ENCODE data around the gene AKAP6.

AKAP6 gene

GRCh38 chr14:32524609-32525375 is 195.7 kb downstream of the AKAP6 start:
- no peak for DNase-seq (ENCODE audit: low read depth in 2 of 2, low spot score in 1 of 2)

DNA sequence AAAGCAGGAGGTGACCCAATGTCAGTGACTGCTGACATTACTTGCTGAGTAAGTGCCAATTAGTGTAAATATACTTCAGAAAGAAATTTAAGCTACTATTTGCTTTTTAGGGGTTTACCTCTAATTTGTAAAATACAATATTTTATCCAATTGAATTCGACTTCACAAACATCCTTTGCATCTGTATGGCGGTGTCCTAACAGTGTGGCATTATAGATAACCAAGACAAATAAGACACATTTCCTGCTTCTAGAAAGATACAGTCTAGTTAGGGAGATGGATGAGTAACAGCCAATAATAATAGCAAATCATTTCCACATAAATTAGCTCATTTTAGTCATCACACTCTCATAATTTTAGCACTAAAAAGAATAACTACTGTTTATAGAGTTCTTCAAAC is 196.5 kb downstream of the AKAP6 start:
- DNase-seq (ENCODE audit: low read depth in 2 of 2, low spot score in 1 of 2): no peak

DNA sequence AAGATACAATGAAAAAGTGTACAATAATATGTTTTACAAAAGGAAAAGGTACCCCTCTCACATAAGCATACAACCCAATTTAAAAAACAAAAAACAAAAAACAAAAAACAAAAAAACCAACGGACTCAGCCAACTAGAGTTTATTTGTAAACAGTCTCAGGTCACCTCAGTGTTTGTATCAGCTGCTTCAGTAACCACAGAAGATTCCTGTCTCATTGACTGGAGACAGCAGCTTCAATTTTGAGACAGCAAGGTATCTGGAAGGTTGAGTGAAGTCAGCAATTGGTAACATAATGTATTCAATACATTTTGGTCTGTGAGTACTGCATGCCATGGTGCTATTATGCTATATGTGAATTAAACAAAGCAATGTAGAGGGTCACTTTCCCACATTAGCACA is 201.7 kb downstream of the AKAP6 start:
- no peak for DNase-seq (ENCODE audit: low read depth in 2 of 2, low spot score in 1 of 2)

DNA sequence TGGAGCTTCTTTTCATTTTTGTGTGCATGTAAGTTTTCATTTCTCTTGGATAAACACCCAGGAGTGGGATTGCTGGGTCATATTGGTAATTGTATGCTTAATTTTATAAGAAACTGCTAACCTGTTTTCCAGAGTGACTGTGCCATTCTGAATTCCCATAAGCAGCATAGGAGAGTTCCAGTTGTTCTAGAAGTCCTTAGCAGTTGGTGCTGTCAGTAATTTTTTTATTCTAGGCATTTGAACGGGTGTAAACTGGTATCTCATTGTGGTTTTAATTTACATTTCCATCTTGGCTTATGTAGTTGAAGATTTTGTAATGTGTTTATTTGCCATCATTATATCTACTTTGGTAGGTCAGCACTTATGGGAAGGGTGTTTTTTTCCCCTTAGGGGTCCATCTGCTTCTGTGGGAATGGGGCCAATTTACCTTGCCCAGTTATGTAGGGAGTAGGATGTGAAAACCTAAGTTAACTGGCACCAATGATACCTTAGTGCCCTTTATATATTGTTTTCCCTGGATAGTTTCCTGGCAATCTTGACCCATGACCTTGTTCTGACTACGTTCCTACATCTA is 202.9 kb downstream of the AKAP6 start:
- no peak for DNase-seq (ENCODE audit: low read depth in 2 of 2, low spot score in 1 of 2)

- DNase-seq (ENCODE audit: low read depth in 2 of 2, low spot score in 1 of 2): no peak
Measured at GRCh38 chr14:32534145-32534544, 205.0 kb downstream of the AKAP6 start.

- DNase-seq (ENCODE audit: low read depth in 2 of 2, low spot score in 1 of 2): no peak
Measured at GRCh38 chr14:32536175-32536574, 207.1 kb downstream of the AKAP6 start.

DNA sequence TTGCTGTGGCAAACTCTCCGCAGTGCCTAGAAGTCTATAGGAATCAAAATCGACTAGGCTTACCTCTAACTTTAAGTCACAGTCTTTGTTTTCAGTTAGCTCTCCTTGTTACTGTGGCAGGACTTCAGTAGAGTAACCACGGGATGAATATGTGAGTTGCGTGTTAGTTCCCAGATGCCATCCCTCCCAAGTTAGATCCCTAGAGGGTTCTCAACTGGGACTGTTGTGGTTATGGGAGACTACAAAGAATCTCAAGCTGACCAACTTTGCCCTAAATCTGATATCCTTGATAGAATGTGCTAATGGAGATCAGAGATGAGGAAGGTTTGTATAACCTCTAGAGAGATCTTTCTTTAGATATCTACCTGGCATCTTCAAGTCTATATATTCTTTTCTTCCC is 208.1 kb downstream of the AKAP6 start:
- no peak for DNase-seq (ENCODE audit: low read depth in 2 of 2, low spot score in 1 of 2)

GRCh38 chr14:32542507-32542906 is 213.4 kb downstream of the AKAP6 start:
- DNase-seq (ENCODE audit: low read depth in 2 of 2, low spot score in 1 of 2): no peak

DNA sequence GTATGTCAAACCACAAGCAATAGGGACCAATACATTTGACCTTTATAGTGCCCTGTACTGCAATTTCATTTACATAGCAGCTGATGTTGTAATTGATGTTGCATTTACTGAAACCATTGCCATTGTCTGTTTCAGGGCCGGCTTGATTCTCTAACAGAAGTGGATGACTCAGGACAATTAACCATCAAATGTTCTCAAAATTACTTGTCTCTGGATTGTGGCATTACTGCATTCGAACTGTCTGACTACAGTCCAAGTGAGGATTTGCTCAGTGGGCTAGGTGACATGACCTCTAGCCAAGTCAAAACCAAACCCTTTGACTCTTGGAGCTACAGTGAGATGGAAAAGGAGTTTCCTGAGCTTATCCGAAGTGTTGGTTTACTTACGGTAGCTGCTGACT is 216.0 kb downstream of the AKAP6 start:
- DNase-seq (ENCODE audit: low read depth in 2 of 2, low spot score in 1 of 2): no peak

DNA sequence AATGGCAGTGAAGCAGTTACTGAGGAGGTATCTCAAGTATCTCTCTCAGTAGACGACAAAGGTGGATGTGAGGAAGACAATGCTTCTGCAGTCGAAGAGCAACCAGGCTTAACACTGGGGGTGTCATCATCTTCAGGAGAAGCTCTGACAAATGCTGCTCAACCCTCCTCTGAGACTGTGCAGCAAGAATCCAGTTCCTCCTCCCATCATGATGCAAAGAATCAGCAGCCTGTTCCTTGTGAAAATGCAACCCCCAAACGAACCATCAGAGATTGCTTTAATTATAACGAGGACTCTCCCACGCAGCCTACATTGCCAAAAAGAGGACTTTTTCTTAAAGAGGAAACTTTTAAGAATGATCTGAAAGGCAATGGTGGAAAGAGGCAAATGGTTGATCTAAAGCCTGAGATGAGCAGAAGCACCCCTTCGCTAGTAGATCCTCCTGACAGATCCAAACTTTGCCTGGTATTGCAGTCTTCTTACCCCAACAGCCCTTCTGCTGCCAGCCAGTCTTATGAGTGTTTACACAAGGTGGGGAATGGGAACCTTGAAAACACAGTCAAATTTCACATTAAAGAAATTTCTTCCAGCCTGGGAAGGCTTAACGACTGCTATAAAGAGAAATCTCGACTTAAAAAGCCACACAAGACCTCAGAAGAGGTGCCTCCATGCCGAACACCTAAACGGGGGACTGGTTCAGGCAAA is 216.6 kb downstream of the AKAP6 start:
- DNase-seq (ENCODE audit: low read depth in 2 of 2, low spot score in 1 of 2): no peak

DNA sequence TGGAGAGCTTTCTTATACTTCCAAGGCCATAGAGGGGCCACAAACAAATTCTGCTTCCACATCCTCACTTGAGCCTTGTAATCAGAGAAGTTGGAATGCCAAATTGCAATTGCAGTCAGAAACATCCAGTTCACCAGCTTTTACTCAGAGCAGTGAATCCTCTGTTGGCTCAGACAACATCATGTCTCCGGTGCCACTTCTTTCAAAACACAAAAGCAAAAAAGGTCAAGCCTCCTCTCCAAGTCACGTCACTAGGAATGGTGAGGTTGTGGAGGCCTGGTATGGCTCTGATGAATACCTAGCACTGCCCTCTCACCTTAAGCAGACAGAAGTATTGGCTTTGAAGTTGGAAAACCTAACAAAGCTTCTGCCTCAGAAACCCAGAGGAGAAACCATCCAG is 217.1 kb downstream of the AKAP6 start:
- DNase-seq (ENCODE audit: low read depth in 2 of 2, low spot score in 1 of 2): no peak

DNA sequence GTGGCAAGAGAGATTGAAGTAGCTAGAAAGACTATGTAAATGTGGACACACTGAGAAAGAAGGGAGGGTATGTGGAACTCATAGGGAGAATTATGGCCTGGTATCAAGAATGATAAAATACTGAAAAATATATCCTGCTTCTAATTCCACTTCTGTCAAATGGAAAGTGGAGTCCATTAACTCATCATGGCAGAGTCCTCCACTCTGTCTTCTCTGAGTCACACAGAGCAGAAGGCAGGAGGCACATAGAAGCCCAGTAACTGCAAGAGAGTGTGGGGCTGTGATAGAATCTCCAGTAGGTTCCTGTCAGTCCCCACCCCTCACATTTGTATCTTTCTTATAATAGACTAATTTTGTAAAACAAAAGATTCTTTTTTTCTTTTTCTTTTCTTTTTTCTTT is 223.7 kb downstream of the AKAP6 start:
- DNase-seq (ENCODE audit: low read depth in 2 of 2, low spot score in 1 of 2): no peak

- no peak for DNase-seq (ENCODE audit: low read depth in 2 of 2, low spot score in 1 of 2)
Measured at GRCh38 chr14:32559048-32559447, 229.9 kb downstream of the AKAP6 start.

DNA sequence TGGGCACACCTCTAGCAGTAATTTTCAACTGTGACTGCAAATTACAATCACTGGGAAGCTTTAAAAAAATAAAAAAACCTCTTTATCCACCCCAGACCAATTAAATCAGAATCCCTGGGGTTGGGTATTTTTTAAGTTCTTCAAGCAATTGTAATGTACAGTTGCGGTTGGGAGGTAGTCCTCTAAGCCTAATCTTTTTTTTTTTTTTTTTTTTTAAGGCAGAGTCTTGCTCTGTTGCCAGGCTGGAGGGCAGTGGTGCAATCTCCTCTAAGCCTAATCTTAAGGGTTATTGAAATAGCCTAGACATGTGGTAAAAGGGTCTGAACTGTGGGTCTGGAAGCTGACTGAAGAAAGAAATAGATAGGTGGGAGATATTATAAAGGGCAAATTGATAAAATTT is 230.5 kb downstream of the AKAP6 start:
- no peak for DNase-seq (ENCODE audit: low read depth in 2 of 2, low spot score in 1 of 2)

DNA sequence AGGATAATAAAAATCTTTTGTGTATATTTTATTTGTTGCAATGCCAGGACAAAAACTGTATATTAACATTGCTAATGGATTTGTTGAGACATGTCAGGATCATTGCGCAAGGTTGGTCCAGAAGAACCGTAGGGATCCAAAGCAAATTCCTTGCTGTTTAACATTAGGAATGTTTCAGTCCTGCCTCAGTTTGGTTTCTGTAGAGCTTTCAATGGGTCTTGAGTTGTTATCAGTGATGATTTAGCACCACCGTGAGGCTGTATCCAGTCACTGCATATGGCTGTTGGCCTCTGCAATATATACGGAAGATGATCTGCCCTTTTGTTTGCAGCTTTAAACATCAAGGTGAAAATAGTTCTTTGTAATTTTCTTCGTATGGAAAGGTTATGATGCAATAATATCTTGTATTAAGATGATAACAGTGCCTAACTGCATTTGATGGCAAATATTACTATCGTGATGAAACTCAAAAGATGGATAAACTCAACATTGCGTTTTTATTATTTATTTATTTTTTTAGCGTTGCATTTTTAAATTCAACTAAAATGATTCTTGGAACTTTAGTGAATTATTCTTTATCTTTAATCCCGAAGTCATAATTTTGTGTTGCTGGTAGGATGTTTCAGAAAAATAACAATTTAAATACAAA is 231.2 kb downstream of the AKAP6 start:
- no peak for DNase-seq (ENCODE audit: low read depth in 2 of 2, low spot score in 1 of 2)

DNA sequence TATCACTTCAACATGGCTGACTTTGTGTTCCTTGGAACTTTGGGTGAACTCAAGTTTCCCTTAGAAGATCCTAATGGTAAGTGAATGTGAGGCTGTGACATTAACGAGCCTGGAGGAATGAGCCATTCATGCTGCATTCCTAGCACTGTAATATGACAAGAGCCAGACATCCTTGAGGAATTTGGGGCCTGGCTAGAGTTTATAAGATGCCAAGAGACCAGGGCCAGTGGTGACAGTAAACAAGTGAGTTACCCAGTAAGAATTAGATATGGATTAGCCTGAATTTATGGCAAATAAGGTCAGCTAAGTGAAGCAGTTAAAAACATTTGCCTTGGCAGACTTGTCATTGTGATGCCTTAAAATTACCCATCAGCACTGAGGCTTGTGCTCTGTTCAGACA is 232.4 kb downstream of the AKAP6 start:
- DNase-seq (ENCODE audit: low read depth in 2 of 2, low spot score in 1 of 2): no peak

DNA sequence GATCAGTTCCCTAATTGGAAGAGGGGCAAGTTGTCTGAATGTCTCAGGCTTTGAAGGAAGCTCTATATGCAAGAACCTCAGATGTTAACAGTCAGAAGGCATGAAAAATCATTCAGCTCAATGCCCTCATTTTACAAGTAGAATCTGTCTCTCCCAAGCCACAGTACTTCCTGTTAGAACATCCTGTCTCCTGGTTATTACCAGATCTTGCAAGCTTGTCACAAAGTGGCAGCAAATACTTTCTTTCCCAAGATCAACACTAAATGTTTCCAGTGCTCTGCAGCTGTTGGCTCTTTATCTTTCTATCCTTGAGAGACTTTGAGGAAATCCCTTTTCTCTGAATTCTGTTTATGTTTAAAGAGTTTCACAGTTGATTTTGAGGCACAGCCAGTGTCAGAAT is 235.5 kb downstream of the AKAP6 start:
- no peak for DNase-seq (ENCODE audit: low read depth in 2 of 2, low spot score in 1 of 2)

DNA sequence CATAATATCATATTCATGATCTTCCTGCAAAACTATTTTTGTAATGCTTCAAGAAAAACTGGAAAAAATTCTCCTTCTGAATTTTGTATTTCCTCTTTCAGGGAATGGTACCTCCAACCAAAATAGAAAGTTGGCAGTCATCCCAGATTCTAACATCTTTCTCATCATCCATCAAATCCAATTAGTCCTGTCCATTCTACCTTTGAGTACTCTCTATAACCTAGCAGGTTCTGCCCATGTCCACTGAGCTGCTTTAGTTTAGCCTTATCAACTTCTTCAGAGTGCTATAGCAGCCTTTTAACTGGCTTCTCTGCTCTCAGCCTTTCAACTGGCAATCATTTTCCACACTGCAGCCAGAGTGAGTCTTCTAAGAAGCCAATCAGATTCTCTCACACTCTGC is 236.2 kb downstream of the AKAP6 start:
- no peak for DNase-seq (ENCODE audit: low read depth in 2 of 2, low spot score in 1 of 2)

DNA sequence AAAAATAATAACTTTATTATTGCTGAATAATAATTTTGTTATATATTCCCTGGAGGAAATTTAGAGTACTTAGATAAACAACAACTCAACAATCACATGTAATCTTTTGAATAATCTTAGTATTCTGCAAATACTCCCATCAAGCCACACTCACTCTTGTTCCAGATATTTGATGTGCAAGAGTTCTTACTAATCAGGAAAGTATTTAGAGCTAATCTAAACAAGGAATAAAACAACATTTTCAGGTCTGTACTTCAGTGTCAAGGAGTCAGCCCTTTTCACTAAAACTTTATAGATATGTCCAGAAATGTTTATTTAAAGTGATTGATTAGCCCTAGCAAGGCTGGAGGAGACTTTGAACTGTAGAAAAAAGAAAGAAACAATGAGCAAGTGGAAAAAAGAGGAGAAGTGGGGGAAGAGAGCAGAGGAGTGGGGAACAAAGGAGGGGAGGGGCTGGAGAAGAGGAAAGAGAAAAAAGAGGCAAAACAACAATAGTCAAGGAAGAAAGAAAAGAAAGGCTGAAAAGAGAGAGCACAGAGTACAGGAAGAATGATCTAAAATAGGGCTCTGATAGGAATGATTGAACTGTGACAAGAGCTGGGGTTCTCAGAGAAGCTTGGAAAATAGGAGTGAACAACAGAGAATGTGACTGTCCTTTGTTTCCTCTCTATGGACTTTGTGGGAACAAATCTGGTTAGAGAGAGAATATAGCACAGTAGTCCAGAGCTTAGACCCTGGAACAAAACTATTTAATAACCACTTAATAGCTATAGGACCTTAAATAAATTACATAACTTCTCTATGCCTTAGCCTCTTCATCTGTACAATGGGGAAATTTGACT is 238.7 kb downstream of the AKAP6 start:
- no peak for DNase-seq (ENCODE audit: low read depth in 2 of 2, low spot score in 1 of 2)

DNA sequence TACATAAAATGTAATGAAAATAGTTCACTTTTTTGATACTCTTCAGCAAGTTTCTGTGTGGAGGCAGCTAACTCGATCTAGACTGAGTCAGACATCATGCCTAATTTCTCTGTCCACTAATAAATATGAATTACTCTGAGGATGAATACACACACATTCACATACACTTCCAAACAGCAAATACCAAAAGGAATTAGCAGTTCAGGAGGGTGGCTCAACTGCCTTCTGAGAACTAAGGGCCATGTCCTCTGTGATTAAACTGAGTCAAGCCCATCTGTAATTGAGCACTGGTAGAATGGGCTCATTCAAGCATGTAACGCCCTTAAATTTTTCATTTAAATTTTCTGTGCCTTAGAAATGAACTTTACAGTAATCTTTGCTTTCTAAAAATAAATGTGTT is 242.5 kb downstream of the AKAP6 start:
- no peak for DNase-seq (ENCODE audit: low read depth in 2 of 2, low spot score in 1 of 2)

Measured in stimulated activated CD8-positive, alpha-beta memory T cell treated with anti-CD3 and anti-CD28 coated beads, Interleukin-4, amount 100 ng/mL, for 1 hour (primary cell).